GM23338 (cell line): ENCODE data around the gene TNFRSF8.

Experiments
- CTCF ChIP-seq, 2 experiments: fragments of 200-600 bp in 1 of 2; sonication (generic) in 1 of 2; conservative IDR thresholded peaks; 2 replicates each; pipeline versions ENCODE4 v1.5.1 to v1.6.1; 2016 to 2017; ENCODE audit warnings: antibody characterized with exemption in 2 of 2, low read depth in 2 of 2, mild to moderate bottlenecking in 2 of 2, moderate library complexity in 1 of 2
- EZH2 ChIP-seq: fragments of 200-600 bp; sonication (generic); IDR thresholded peaks from one replicate; pipeline ENCODE4 v1.8.0; 2017; ENCODE audit warnings: antibody characterized with exemption, mild to moderate bottlenecking, low read depth; ENCODE audit not compliant: unreplicated experiment
- EZH2phosphoT487 ChIP-seq: fragments of 200-600 bp; sonication (generic); IDR thresholded peaks from one replicate; pipeline ENCODE4 v1.8.1; 2018; ENCODE audit warnings: antibody characterized with exemption; ENCODE audit not compliant: unreplicated experiment

- TF ChIP-seq CTCF (conservative IDR thresholded peaks at IDR 0.05; ENCODE audit: low read depth in 2 of 2) (no peak), EZH2phosphoT487 (no peak), EZH2 (no peak)
Measured at GRCh38 chr1:12158357-12159092, 95.4 kb downstream of the TNFRSF8 start.
